ENCODE data around the gene GPR146. TPM values are rescaled to one million over a fixed set of nuclear protein-coding genes. Genes with fewer than 3 reads are reported as not detected.
A peak's percentile ranks its signal among the peaks of the same experiment; 100 is the strongest.

Gene GPR146
- total and polyA plus RNA-seq, 2 of the 8 experiments (the other 6 are each of a cell fraction or from before 2014, with no cell fraction given): 1.8 to 2.7 TPM

GRCh38 chr7:1026721-1027161, 17.6 kb upstream of the GPR146 start:
- peaks cover 9 to 18% of the 10 kb centered on the region in 2 experiments for H4K20me1 ChIP-seq (replicated peaks in 1 of 2; ENCODE audit: control insufficient read depth in 1 of 2, insufficient read depth in 2 of 2, low read length in 2 of 2)
- TF ChIP-seq CBX5 (IDR thresholded peaks at IDR 0.05; ENCODE audit: low read depth, low read length) (no peak), SP4 (IDR thresholded peaks at IDR 0.05; ENCODE audit: low read length) (no peak), SRF (IDR thresholded peaks at IDR 0.05; ENCODE audit: low read depth, low read length) (no peak), ATF3 (IDR thresholded peaks at IDR 0.05; ENCODE audit: insufficient read depth, low read depth, low read length) (no peak), SIX5 (IDR thresholded peaks at IDR 0.05; ENCODE audit: low read depth, low read length) (no peak), KDM5A (IDR thresholded peaks at IDR 0.05; ENCODE audit: low read length) (no peak), NANOG (IDR thresholded peaks at IDR 0.05; ENCODE audit: insufficient read depth, low read depth, low read length, poor library complexity, severe bottlenecking) (no peak), TAF7 (optimal IDR thresholded peaks at IDR 0.05; ENCODE audit: borderline replicate concordance, low read depth, low read length) (no peak), TAF1 (IDR thresholded peaks at IDR 0.05; ENCODE audit: low read depth, low read length) (no peak), POU5F1 (IDR thresholded peaks at IDR 0.05; ENCODE audit: low read depth, low read length) (no peak), PHF8 (conservative IDR thresholded peaks at IDR 0.05; ENCODE audit: low read depth, low read length) (no peak), TCF12 (IDR thresholded peaks at IDR 0.05; ENCODE audit: low read depth, low read length) (no peak), BRCA1 (IDR thresholded peaks at IDR 0.05; ENCODE audit: low read depth, low read length) (no peak)

More at GRCh38 chr7:1026721-1027161, 17.6 kb upstream of the GPR146 start:
- H3K14ac ChIP-seq (ENCODE audit: insufficient read length): no peak overlapping the region
- DNase-seq (ENCODE audit: low read depth in 1 of 2, low spot score in 2 of 2): no peak
- no peak overlapping the region for H4K91ac ChIP-seq (replicated peaks; ENCODE audit: insufficient read length, low read length)
- no peak overlapping the region for H2AFZ ChIP-seq (ENCODE audit: low read length)
- 94% methylated on average over 20 of the region's 20 CpGs; no CpG with 5 or more reads in 1 of the 2 experiments for WGBS, 2 experiments (ENCODE audit: extremely low coverage in 1 of 2, insufficient coverage in 1 of 2, insufficient read length in 1 of 2, insufficient replicate concordance in 2 of 2, low coverage in 1 of 2, low lambda C conversion rate in 2 of 2, missing lambda C conversion rate in 1 of 2)
- POLR2A ChIA-PET (ENCODE audit: partially characterized antibody): interaction anchor here (0.8 to 3.0 kb wide), 3 partner anchors 9 to 69 kb away, joined by 3 to 14 read pairs (median 3); partner anchors contain the start of gene GPR146
- no peaks in the 10 kb centered on the region for H3K9me3 ChIP-seq (ENCODE audit: insufficient read depth in 2 of 2, low read depth in 1 of 2, low read length in 1 of 2)
- H3K9ac ChIP-seq (replicated peaks in 1 of 4; ENCODE audit: extremely low read depth in 1 of 4, low read depth in 3 of 4, low read length in 3 of 4): no peak overlapping the region
- H3K18ac ChIP-seq (ENCODE audit: extremely low read depth, low read length): no peak overlapping the region
- no peak for FAIRE-seq
- no peak overlapping the region for H2BK15ac ChIP-seq (ENCODE audit: low read length)
- peaks cover 2% of the 10 kb centered on the region for H3K79me1 ChIP-seq (ENCODE audit: low read depth, low read length)
- peak overlapping the region in 1 of 4 experiments; percentile 68; a peak in 4 of 8 replicates for H3K4me3 ChIP-seq (ENCODE audit: extremely low read depth in 1 of 4, insufficient read depth in 2 of 4, low read depth in 3 of 4, low read length in 4 of 4)
- H3K56ac ChIP-seq (replicated peaks; ENCODE audit: insufficient read length, low read depth, low read length): no peak overlapping the region
- peaks cover 12% of the 10 kb centered on the region; the same call in 1 of the 2 replicates for H3K23me2 ChIP-seq (ENCODE audit: low read depth, low read length)
- no peaks in the 10 kb centered on the region; a peak in 1 of 7 replicates for H3K27me3 ChIP-seq (replicated peaks in 1 of 4; ENCODE audit: control insufficient read depth in 3 of 4, extremely low read depth in 1 of 4, insufficient read depth in 3 of 4, low read length in 3 of 4)
- H2BK20ac ChIP-seq (ENCODE audit: low read length): no peak overlapping the region
- H3K4ac ChIP-seq (replicated peaks; ENCODE audit: insufficient read length, low read depth, low read length): peak overlapping the region; percentile 78
- no peak overlapping the region for H3K23ac ChIP-seq (ENCODE audit: insufficient read length)
- H3K36me3 ChIP-seq (ENCODE audit: control insufficient read depth in 2 of 4, insufficient read depth in 4 of 4, low read length in 3 of 4): no peaks in the 10 kb centered on the region; a peak in 1 of 8 replicates
- no peak overlapping the region for H2BK120ac ChIP-seq (replicated peaks; ENCODE audit: low read depth, low read length)
- no peak overlapping the region for H2AK5ac ChIP-seq (ENCODE audit: low read depth, low read length)
- H2BK5ac ChIP-seq (ENCODE audit: low read depth, low read length): no peak overlapping the region
- no peak overlapping the region for H3K27ac ChIP-seq (ENCODE audit: low read depth, low read length)
- peak overlapping the region; percentile 25; the same call in 1 of the 2 replicates for H4K8ac ChIP-seq (ENCODE audit: extremely low read depth, insufficient read depth, low read length)
- peak overlapping the region; percentile 34 to 67; a peak in 2 of 4 replicates for H3K4me2 ChIP-seq (ENCODE audit: insufficient read depth in 1 of 2, low read depth in 2 of 2, low read length in 2 of 2)
- peaks cover 0 to 9% (median 3%) of the 10 kb centered on the region in 4 experiments; a peak in 5 of 7 replicates for H3K4me1 ChIP-seq (replicated peaks in 1 of 4; ENCODE audit: control insufficient read depth in 3 of 4, insufficient read depth in 4 of 4, low read length in 3 of 4)
- H2BK12ac ChIP-seq (ENCODE audit: low read depth, low read length): no peak overlapping the region
- peaks cover 0 to 6% of the 10 kb centered on the region in 2 experiments; a peak in 2 of 4 replicates for H3K79me2 ChIP-seq (ENCODE audit: control insufficient read depth in 1 of 2, insufficient read depth in 2 of 2, low read length in 2 of 2)
- H4K5ac ChIP-seq (ENCODE audit: insufficient read length, low read depth, low read length): no peak overlapping the region
- CTCF ChIA-PET (ENCODE audit: partially characterized antibody): interaction anchor here (1.0 to 10.9 kb wide), 5 partner anchors 24 to 56 kb away, joined by 3 to 117 read pairs (median 4); no protein-coding TSS in a partner anchor

Measured in H1 (cell line).